Left renal pelvis (tissue), 4 donors: ENCODE data around the gene ACADL. TPM values are rescaled to one million over a fixed set of nuclear protein-coding genes. Genes with fewer than 3 reads are reported as not detected.

Experiments
- DNase-seq, 4 donors: peaks; one replicate each; pipeline ENCODE4 v3.0.0-alpha.2; 2013; ENCODE audit warnings: low read depth in 4 of 4, low spot score in 3 of 4
- polyA plus RNA-seq, 4 donors: library from polyadenylated mRNA; unstranded; fragments of 120-200 nt; gene quantifications; one replicate each; pipeline ENCODE4 v1.2.1, GENCODE V29; 2013; ENCODE audit not compliant: insufficient read length in 4 of 4

Gene ACADL
- 10 to 100 TPM in 3 of 4 donors, 1 to 10 TPM in 1; 2.3 to 24.0 (median 18.1) TPM for polyA plus RNA-seq

GRCh38 chr2:210224941-210225672 is at the start of gene ACADL:
Gene ACADL (minus strand): TSS chr2:210225447. CDS start chr2:210225263, 184 bp downstream.
- peak in 1 of 4 donors; percentile 21 for DNase-seq

- no peak for DNase-seq
These were observed 46.1 kb upstream of the ACADL start for GRCh38 chr2:210271300-210271699.

GRCh38 chr2:210269148-210269547 is 43.9 kb upstream of the ACADL start:
- no peak for DNase-seq

- DNase-seq, result no peak
These were observed 43.0 kb upstream of the ACADL start for GRCh38 chr2:210268281-210268680.

GRCh38 chr2:210267698-210268097 is 42.5 kb upstream of the ACADL start:
- DNase-seq, result no peak

GRCh38 chr2:210264282-210264681 is 39.0 kb upstream of the ACADL start:
- no peak for DNase-seq

- no peak for DNase-seq
These were observed 38.6 kb upstream of the ACADL start for GRCh38 chr2:210263841-210264240.

GRCh38 chr2:210262036-210262435 is 36.8 kb upstream of the ACADL start:
- DNase-seq, result no peak

GRCh38 chr2:210259687-210260086 is 34.4 kb upstream of the ACADL start:
- DNase-seq, result no peak

GRCh38 chr2:210252699-210253606 is 27.7 kb upstream of the ACADL start:
- no peak for DNase-seq

GRCh38 chr2:210250622-210251021 is 25.4 kb upstream of the ACADL start:
- DNase-seq, result no peak

GRCh38 chr2:210233487-210233886 is 8.2 kb upstream of the ACADL start:
- DNase-seq, result no peak

GRCh38 chr2:210230984-210231383 is 5.7 kb upstream of the ACADL start:
- no peak for DNase-seq

- no peak for DNase-seq
These were observed 5.3 kb upstream of the ACADL start for GRCh38 chr2:210230518-210230917.

- DNase-seq, result no peak
These were observed 3.3 kb upstream of the ACADL start for GRCh38 chr2:210228586-210228985.

GRCh38 chr2:210227290-210228088 is 2.2 kb upstream of the ACADL start:
- DNase-seq, result no peak

GRCh38 chr2:210226223-210226622 is 976 bp upstream of the ACADL start:
- DNase-seq, result no peak

GRCh38 chr2:210224591-210224940 is 681 bp downstream of the ACADL start:
- DNase-seq, result no peak

GRCh38 chr2:210215120-210215519 is 10.1 kb downstream of the ACADL start:
- no peak for DNase-seq

- DNase-seq, result no peak
These were observed 15.1 kb downstream of the ACADL start for GRCh38 chr2:210210185-210210584.

- DNase-seq, result no peak
These were observed 17.3 kb downstream of the ACADL start for GRCh38 chr2:210207929-210208328.
